DOHH2 (cell line): Measurements from ENCODE around the gene SOX9.
A peak's percentile ranks its signal among the peaks of the same experiment; 100 is the strongest.

Experiments
- H3F3A ChIP-seq: fragments of 200-600 bp; sonication (generic), shearing (Covaris generic); 2 replicates; pipeline ENCODE4 v1.6.0; 2016; ENCODE audit warnings: antibody characterized with exemption, mild to moderate bottlenecking; ENCODE audit not compliant: control insufficient read depth, insufficient read depth
- H3K27ac ChIP-seq: fragments of 200-600 bp; sonication (generic); 2 replicates; pipeline ENCODE4 v1.5.1; 2014; ENCODE audit warnings: low read depth, mild to moderate bottlenecking, low read length, moderate library complexity
- H3K27me3 ChIP-seq: fragments of 200-600 bp; sonication (generic); 2 replicates; pipeline ENCODE4 v1.6.1; 2014; ENCODE audit warnings: mild to moderate bottlenecking, low read length, mixed read lengths; ENCODE audit not compliant: control insufficient read depth
- H3K36me3 ChIP-seq: fragments of 200-600 bp; sonication (generic); 2 replicates; pipeline ENCODE4 v1.6.1; 2014; ENCODE audit warnings: mild to moderate bottlenecking, low read length, moderate library complexity, mixed read lengths; ENCODE audit not compliant: control insufficient read depth
- H3K4me1 ChIP-seq: fragments of 200-600 bp; sonication (generic); 2 replicates; pipeline ENCODE4 v1.6.1; 2014; ENCODE audit warnings: mild to moderate bottlenecking, low read length, mixed read lengths; ENCODE audit not compliant: control insufficient read depth
- H3K4me2 ChIP-seq: fragments of 200-600 bp; sonication (generic); 2 replicates; pipeline ENCODE4 v1.6.0; 2014; ENCODE audit warnings: mild to moderate bottlenecking, low read length, moderate library complexity
- H3K4me3 ChIP-seq: fragments of 200-600 bp; sonication (generic); 2 replicates; pipeline ENCODE4 v1.5.1; 2014; ENCODE audit warnings: mild to moderate bottlenecking, low read length, mixed read lengths
- H3K79me2 ChIP-seq: fragments of 200-600 bp; sonication (generic); 2 replicates; pipeline ENCODE4 v1.6.1; 2014; ENCODE audit warnings: mild to moderate bottlenecking, low read length, mixed read lengths; ENCODE audit not compliant: control insufficient read depth
- H3K9me2 ChIP-seq: fragments of 200-600 bp; sonication (generic); replicated peaks from 2 replicates; pipeline ENCODE4 v1.6.1; 2014; ENCODE audit warnings: mild to moderate bottlenecking, low read length, mixed read lengths; ENCODE audit not compliant: control insufficient read depth
- H3K9me3 ChIP-seq: fragments of 200-600 bp; sonication (generic); 2 replicates; pipeline ENCODE4 v1.6.1; 2014; ENCODE audit warnings: antibody characterized with exemption, low read length, mixed read lengths; ENCODE audit not compliant: control insufficient read depth, insufficient read depth
- H4K20me1 ChIP-seq: fragments of 200-600 bp; sonication (generic); 2 replicates; pipeline ENCODE4 v1.6.0; 2014; ENCODE audit warnings: low read depth, mild to moderate bottlenecking, antibody characterized with exemption, low read length, moderate library complexity; ENCODE audit not compliant: control insufficient read depth, insufficient read depth
- CTCF ChIP-seq: fragments of 200-600 bp; sonication (generic); IDR thresholded peaks from one replicate; pipeline ENCODE4 v1.5.1; 2014; ENCODE audit warnings: antibody characterized with exemption, mild to moderate bottlenecking, low read depth, low read length; ENCODE audit not compliant: poor library complexity, severe bottlenecking
- EZH2phosphoT487 ChIP-seq: fragments of 200-600 bp; sonication (generic); IDR thresholded peaks from 2 replicates; pipeline ENCODE4 v1.6.1; 2017; ENCODE audit warnings: borderline replicate concordance, mild to moderate bottlenecking, antibody characterized with exemption, low read length, moderate library complexity, mixed read lengths

The SOX9 gene

GRCh38 chr17:72119873-72120641 lies 763 bp upstream of the SOX9 start:
- Histone ChIP-seq H3K9me2 (no peaks in the 10 kb centered on the region), H4K20me1 (peaks cover 6% of the 10 kb centered on the region), H3K27ac (peak overlapping the region; percentile 42), H3F3A (peaks cover 5% of the 10 kb centered on the region), H3K4me3 (peak overlapping the region; percentile 98), H3K4me2 (peak overlapping the region; percentile 89), H3K4me1 (peaks cover 30% of the 10 kb centered on the region), H3K9me3 (no peaks in the 10 kb centered on the region), H3K36me3 (peaks cover 24% of the 10 kb centered on the region), H3K27me3 (peaks cover 45% of the 10 kb centered on the region), H3K79me2 (peaks cover 30% of the 10 kb centered on the region)
- TF ChIP-seq EZH2phosphoT487 (no peak), CTCF (no peak)

- peak overlapping the region; percentile 98 for H3K4me3 ChIP-seq
- H3K9me3 ChIP-seq = no peaks in the 10 kb centered on the region
- no peaks in the 10 kb centered on the region for H3K9me2 ChIP-seq
- peaks cover 6% of the 10 kb centered on the region for H4K20me1 ChIP-seq
- TF ChIP-seq EZH2phosphoT487 = no peak
- TF ChIP-seq CTCF = peak; percentile 37
- H3K4me1 ChIP-seq = peaks cover 30% of the 10 kb centered on the region
- peak overlapping the region; percentile 99 for H3K4me2 ChIP-seq
- peak overlapping the region; percentile 60 for H3K27ac ChIP-seq
- H3K36me3 ChIP-seq = peaks cover 26% of the 10 kb centered on the region
- H3K27me3 ChIP-seq = peaks cover 33% of the 10 kb centered on the region
- peaks cover 13% of the 10 kb centered on the region for H3F3A ChIP-seq
- peaks cover 30% of the 10 kb centered on the region for H3K79me2 ChIP-seq
These were observed 567 bp downstream of the SOX9 start for GRCh38 chr17:72121164-72122009.

GRCh38 chr17:72122010-72122764 lies 1.4 kb downstream of the SOX9 start:
- Histone ChIP-seq H3K27me3 (peaks cover 25% of the 10 kb centered on the region), H3K79me2 (peaks cover 30% of the 10 kb centered on the region), H3K4me3 (peak overlapping the region; percentile 98), H3K9me3 (no peaks in the 10 kb centered on the region), H3K36me3 (peaks cover 26% of the 10 kb centered on the region), H3K9me2 (no peaks in the 10 kb centered on the region), H3F3A (peaks cover 13% of the 10 kb centered on the region), H4K20me1 (peaks cover 6% of the 10 kb centered on the region), H3K4me2 (peak overlapping the region; percentile 99), H3K27ac (peak overlapping the region; percentile 60; the same call in 1 of the 2 replicates), H3K4me1 (peaks cover 30% of the 10 kb centered on the region)
- no peak for TF ChIP-seq CTCF
- TF ChIP-seq EZH2phosphoT487 = no peak
